H9 (cell line): Measurements from ENCODE around the gene HCRTR2. TPM values are rescaled to one million over a fixed set of nuclear protein-coding genes. Genes with fewer than 3 reads are reported as not detected.

Experiments
- DNase-seq: peaks from one replicate; pipeline ENCODE4 v3.0.0-alpha.2; 2017
- H2AFZ ChIP-seq: one replicate; pipeline ENCODE4 v1.6.1; 2013; ENCODE audit warnings: mild to moderate bottlenecking, low read length, control low read depth, moderate library complexity
- H2AK5ac ChIP-seq: 2 replicates; pipeline ENCODE4 v1.6.1; 2013; ENCODE audit warnings: low read length, control low read depth, mixed read lengths; ENCODE audit not compliant: insufficient read length
- H2BK120ac ChIP-seq: one replicate; pipeline ENCODE4 v1.6.1; 2013; ENCODE audit warnings: low read depth, mild to moderate bottlenecking, low read length, control low read depth, inconsistent platforms; ENCODE audit not compliant: poor library complexity, severe bottlenecking
- H2BK12ac ChIP-seq: 2 replicates; pipeline ENCODE4 v1.6.1; 2013; ENCODE audit warnings: low read length, control low read depth, mixed read lengths, low read depth; ENCODE audit not compliant: insufficient read length
- H2BK15ac ChIP-seq: 2 replicates; pipeline ENCODE4 v1.6.1; 2013; ENCODE audit warnings: low read depth, low read length, control low read depth
- H2BK20ac ChIP-seq: one replicate; pipeline ENCODE4 v1.6.1; 2013; ENCODE audit warnings: low read depth, mild to moderate bottlenecking, low read length, control low read depth, inconsistent platforms; ENCODE audit not compliant: poor library complexity, severe bottlenecking
- H2BK5ac ChIP-seq: 2 replicates; pipeline ENCODE4 v1.6.1; 2013; ENCODE audit warnings: low read length, control low read depth, mixed read lengths; ENCODE audit not compliant: insufficient read length
- H3K14ac ChIP-seq: 2 replicates; pipeline ENCODE4 v1.6.1; 2013; ENCODE audit warnings: low read length, control low read depth; ENCODE audit not compliant: insufficient read depth
- H3K18ac ChIP-seq: 2 replicates; pipeline ENCODE4 v1.6.1; 2013; ENCODE audit warnings: low read depth, mild to moderate bottlenecking, mixed read lengths, low read length, control low read depth; ENCODE audit not compliant: insufficient read length
- H3K23ac ChIP-seq: 2 replicates; pipeline ENCODE4 v1.6.1; 2013; ENCODE audit warnings: low read length, control low read depth, mixed read lengths, low read depth; ENCODE audit not compliant: insufficient read length
- H3K23me2 ChIP-seq: 2 replicates; pipeline ENCODE4 v1.6.1; 2013; ENCODE audit warnings: low read depth, mild to moderate bottlenecking, mixed read lengths, low read length, control low read depth; ENCODE audit not compliant: insufficient read length, poor library complexity, severe bottlenecking
- H3K27ac ChIP-seq: 2 replicates; pipeline ENCODE4 v1.5.1; 2013; ENCODE audit warnings: low read length, control low read depth, mixed read lengths, low read depth; ENCODE audit not compliant: insufficient read length
- H3K27me3 ChIP-seq: 2 replicates; pipeline ENCODE4 v1.6.1; 2013; ENCODE audit warnings: low read length, control low read depth, inconsistent platforms; ENCODE audit not compliant: insufficient read depth
- H3K4ac ChIP-seq: 2 replicates; pipeline ENCODE4 v1.6.1; 2013; ENCODE audit warnings: low read depth, mild to moderate bottlenecking, control low read depth, inconsistent platforms, low read length, moderate library complexity
- H3K4me1 ChIP-seq: 2 replicates; pipeline ENCODE4 v1.6.1; 2013; ENCODE audit warnings: low read length, control low read depth, inconsistent platforms; ENCODE audit not compliant: insufficient read depth
- H3K4me2 ChIP-seq: 2 replicates; pipeline ENCODE4 v1.6.1; 2013; ENCODE audit warnings: low read length, control low read depth, mixed read lengths; ENCODE audit not compliant: insufficient read length, insufficient read depth
- H3K56ac ChIP-seq: 2 replicates; pipeline ENCODE4 v1.6.1; 2013; ENCODE audit warnings: low read depth, mild to moderate bottlenecking, mixed read lengths, low read length, control low read depth; ENCODE audit not compliant: insufficient read length
- H3K79me1 ChIP-seq: 2 replicates; pipeline ENCODE4 v1.6.1; 2013; ENCODE audit warnings: low read depth, mild to moderate bottlenecking, moderate library complexity, low read length, control low read depth, inconsistent platforms; ENCODE audit not compliant: insufficient read depth, poor library complexity, severe bottlenecking
- H3K79me2 ChIP-seq: 2 replicates; pipeline ENCODE4 v1.6.1; 2013; ENCODE audit warnings: low read length, control low read depth, inconsistent platforms; ENCODE audit not compliant: insufficient read depth
- H3K9ac ChIP-seq: 2 replicates; pipeline ENCODE4 v1.6.1; 2013; ENCODE audit warnings: low read length, control low read depth, mixed read lengths; ENCODE audit not compliant: insufficient read length; ENCODE audit errors: extremely low read depth
- H3K9me3 ChIP-seq: one replicate; pipeline ENCODE4 v1.6.1; 2013; ENCODE audit warnings: low read depth, low read length, inconsistent platforms; ENCODE audit not compliant: control insufficient read depth
- H3T11ph ChIP-seq: one replicate; pipeline ENCODE4 v1.6.1; 2013; ENCODE audit warnings: mild to moderate bottlenecking, low read length, control low read depth, inconsistent platforms
- H4K20me1 ChIP-seq: one replicate; pipeline ENCODE4 v1.6.1; 2013; ENCODE audit not compliant: control insufficient read depth, insufficient read length, insufficient read depth
- H4K5ac ChIP-seq: 2 replicates; pipeline ENCODE4 v1.6.1; 2013; ENCODE audit warnings: low read depth, mild to moderate bottlenecking, mixed read lengths, low read length, control low read depth; ENCODE audit not compliant: insufficient read length
- H4K8ac ChIP-seq: replicated peaks from 2 replicates; pipeline ENCODE4 v1.6.1; 2013; ENCODE audit warnings: low read length, control low read depth, mixed read lengths, low read depth; ENCODE audit not compliant: insufficient read length
- H4K91ac ChIP-seq: 2 replicates; pipeline ENCODE4 v1.6.1; 2013; ENCODE audit warnings: low read depth, mild to moderate bottlenecking, moderate library complexity, mixed read lengths, low read length, control low read depth; ENCODE audit not compliant: insufficient read length
- H3K27ac Mint-ChIP-seq, 3 experiments: 2 replicates in 2 of 3; 3 replicates in 1 of 3; pipeline ENCODE4 v1.8.0; 2020 to 2021; ENCODE audit warnings: mixed read lengths in 3 of 3, mild to moderate bottlenecking in 1 of 3, moderate library complexity in 1 of 3
- H3K27me3 Mint-ChIP-seq: 2 replicates; pipeline ENCODE4 v1.8.0; 2021; ENCODE audit warnings: low read depth, mild to moderate bottlenecking, moderate library complexity, mixed read lengths
- H3K36me3 Mint-ChIP-seq, 3 experiments: 2 replicates in 2 of 3; 3 replicates in 1 of 3; pipeline ENCODE4 v1.8.0; 2020 to 2021; ENCODE audit warnings: low read depth in 3 of 3, mixed read lengths in 3 of 3; ENCODE audit not compliant: insufficient read depth in 1 of 3
- H3K4me1 Mint-ChIP-seq, 2 experiments: 2 replicates each; pipeline ENCODE4 v1.8.0; 2020; ENCODE audit warnings: mixed read lengths in 2 of 2
- H3K4me3 Mint-ChIP-seq, 2 experiments: 2 replicates in 1 of 2; 3 replicates in 1 of 2; pipeline ENCODE4 v1.8.0; 2020 to 2021; ENCODE audit warnings: mild to moderate bottlenecking in 2 of 2, mixed read lengths in 2 of 2, moderate library complexity in 1 of 2
- H3K9me3 Mint-ChIP-seq, 2 experiments: 2 replicates in 1 of 2; 3 replicates in 1 of 2; pipeline ENCODE4 v1.8.0; 2020; ENCODE audit warnings: mild to moderate bottlenecking in 2 of 2, mixed read lengths in 2 of 2, moderate library complexity in 1 of 2
- CTCF ChIP-seq: fragments of 200-600 bp; sonication (generic); conservative IDR thresholded peaks from 3 replicates; pipeline ENCODE4 v1.8.0; 2021; ENCODE audit warnings: antibody characterized with exemption, mild to moderate bottlenecking
- WGBS: extraction: QIAGEN DNeasy Blood & Tissue Kit; methylation state at CpG from one replicate; pipeline ENCODE4 v1.1.7; 2013; ENCODE audit warnings: missing lambda C conversion rate, low lambda C conversion rate, mixed read lengths; ENCODE audit not compliant: insufficient read length; ENCODE audit errors: extremely low coverage; 5-methylcytosine and 5-hydroxymethylcytosine counted together
- long read RNA-seq: library from polyadenylated mRNA; unstranded; transcript quantifications from one replicate; pipeline ENCODE4 v2.0.0, GENCODE V29; 2020
- total RNA-seq: library from RNA; stranded (reverse); gene quantifications from 2 replicates; pipeline ENCODE4 v1.2.1, GENCODE V29; 2021

HCRTR2 gene
- total RNA-seq: not detected in 2 replicates
- long read RNA-seq: 0 reads

GRCh38 chr6:55174211-55175026 lies at the start of gene HCRTR2:
TSS of gene HCRTR2 (plus strand) at chr6:55174515. CDS start at chr6:55174588, 73 bp downstream.
- Histone ChIP-seq H3K79me1 (no peaks in the 10 kb centered on the region), H3K9ac (no peak within 1 kb of the TSS), H3K23me2 (peaks cover 17% of the 10 kb centered on the region), H2BK5ac (no peak within 1 kb of the TSS), H2BK12ac (no peak within 1 kb of the TSS), H2AFZ (no peak within 1 kb of the TSS), H3K27me3 (peaks cover 4% of the 10 kb centered on the region; the same call in 1 of the 2 replicates), H3K27ac (no peak within 1 kb of the TSS), H4K20me1 (no peaks in the 10 kb centered on the region), H3K4me2 (peak within 1 kb of the TSS; percentile 87), H4K91ac (no peak within 1 kb of the TSS), H3K4ac (no peak within 1 kb of the TSS), H3K23ac (no peak within 1 kb of the TSS), H3K4me1 (no peaks in the 10 kb centered on the region; the same call in 1 of the 2 replicates), H3K79me2 (no peaks in the 10 kb centered on the region), H4K5ac (no peak within 1 kb of the TSS), H4K8ac (no peak within 1 kb of the TSS), H2BK20ac (no peak within 1 kb of the TSS), H3K9me3 (no peaks in the 10 kb centered on the region), H3K56ac (no peak within 1 kb of the TSS), H3T11ph (no peak within 1 kb of the TSS), H2AK5ac (no peak within 1 kb of the TSS), H3K18ac (no peak within 1 kb of the TSS), H2BK120ac (no peak within 1 kb of the TSS), H3K14ac (no peak within 1 kb of the TSS), H2BK15ac (no peak within 1 kb of the TSS)
- H3K9me3 Mint-ChIP-seq: no peaks in the 10 kb centered on the region
- no peaks in the 10 kb centered on the region for H3K36me3 Mint-ChIP-seq
- H3K4me3 Mint-ChIP-seq: peak within 1 kb of the TSS; percentile 68 to 89
- no CpG with 5 or more reads among the region's 42 CpGs for WGBS
- peaks cover 48% of the 10 kb centered on the region for H3K27me3 Mint-ChIP-seq
- DNase-seq: peak; percentile 62
- H3K27ac Mint-ChIP-seq: no peak within 1 kb of the TSS
- H3K4me1 Mint-ChIP-seq: peaks cover 11 to 14% of the 10 kb centered on the region in 2 experiments
- TF ChIP-seq CTCF: no peak
